IMR-90 (cell line): Measurements from ENCODE around the gene DDX31. TPM values are rescaled to one million over a fixed set of nuclear protein-coding genes. Genes with fewer than 3 reads are reported as not detected.

ENCODE experiments used
- ATAC-seq: fragments of 200-7000 bp; cut with Tn5 transposase; 2 replicates; pipeline ENCODE4 v1.9.1; 2020; ENCODE audit warnings: low read depth, mild to moderate bottlenecking, moderate library complexity
- BruUV-seq: library from RNA; stranded (reverse); fragments of 400-500 nt; replicated peaks from 2 replicates; lab custom pipeline; 2021; lab: Mats Ljungman, UMichigan
- CTCF ChIA-PET: fragments of 300-600 bp; formaldehyde crosslinking; extraction: SDS; loops from one replicate; lab custom pipeline; 2021; ENCODE audit warnings: antibody characterized with exemption; lab: Yijun Ruan, JAX
- POLR2A ChIA-PET: fragments of 300-600 bp; sonication (Branson Sonifier 250); formaldehyde crosslinking; loops from one replicate; lab custom pipeline; 2022; ENCODE audit warnings: antibody characterized with exemption; ENCODE audit not compliant: unreplicated experiment; lab: Charles Lee
- DNase-seq: peaks from one replicate; pipeline ENCODE4 v3.0.0; 2013
- H2AFZ ChIP-seq: replicated peaks from 2 replicates; pipeline ENCODE3; 2013; ENCODE audit warnings: low read length, mild to moderate bottlenecking; ENCODE audit not compliant: poor library complexity
- H2AK5ac ChIP-seq: 2 replicates; pipeline ENCODE4 v1.6.1; 2013; ENCODE audit warnings: low read depth, low read length, inconsistent platforms
- H2AK9ac ChIP-seq: replicated peaks from 2 replicates; pipeline ENCODE3; 2013; ENCODE audit warnings: mild to moderate bottlenecking, low read depth, low read length, moderate library complexity; ENCODE audit not compliant: poor library complexity
- H2BK120ac ChIP-seq: 2 replicates; pipeline ENCODE4 v1.6.1; 2013; ENCODE audit warnings: low read depth, low read length, inconsistent platforms
- H2BK15ac ChIP-seq: 3 replicates; pipeline ENCODE4 v1.6.1; 2013; ENCODE audit warnings: low read depth, low read length, inconsistent platforms
- H2BK20ac ChIP-seq: 2 replicates; pipeline ENCODE4 v1.6.1; 2013; ENCODE audit warnings: low read depth, mild to moderate bottlenecking, inconsistent platforms, low read length, moderate library complexity
- H2BK5ac ChIP-seq: 2 replicates; pipeline ENCODE4 v1.6.1; 2013; ENCODE audit warnings: mild to moderate bottlenecking, low read depth, low read length, inconsistent platforms; ENCODE audit not compliant: poor library complexity, severe bottlenecking
- H3K14ac ChIP-seq: replicated peaks from 2 replicates; pipeline ENCODE4 v1.6.1; 2013; ENCODE audit warnings: low read depth, low read length, inconsistent platforms
- H3K18ac ChIP-seq: 2 replicates; pipeline ENCODE4 v1.6.1; 2013; ENCODE audit warnings: low read depth, low read length, control low read depth
- H3K23ac ChIP-seq: 2 replicates; pipeline ENCODE4 v1.6.1; 2013; ENCODE audit warnings: low read depth, low read length, inconsistent platforms
- H3K27ac ChIP-seq: 2 replicates; pipeline ENCODE4 v1.5.1; 2013; ENCODE audit warnings: mild to moderate bottlenecking, control low read depth, low read length; ENCODE audit not compliant: insufficient read depth
- H3K27me3 ChIP-seq: 2 replicates; pipeline ENCODE4 v1.6.1; 2013; ENCODE audit warnings: low read length; ENCODE audit not compliant: control insufficient read depth, insufficient read depth
- H3K36me3 ChIP-seq: 2 replicates; pipeline ENCODE4 v1.6.1; 2013; ENCODE audit warnings: low read length, mixed read lengths; ENCODE audit not compliant: control insufficient read depth, insufficient read depth
- H3K4ac ChIP-seq: 2 replicates; pipeline ENCODE4 v1.6.1; 2013; ENCODE audit warnings: low read depth, low read length, inconsistent platforms
- H3K4me1 ChIP-seq: 2 replicates; pipeline ENCODE4 v1.6.1; 2013; ENCODE audit warnings: low read length, mixed read lengths; ENCODE audit not compliant: control insufficient read depth, insufficient read depth
- H3K4me2 ChIP-seq: 2 replicates; pipeline ENCODE4 v1.6.1; 2013; ENCODE audit warnings: low read depth, mild to moderate bottlenecking, control low read depth, low read length, moderate library complexity
- H3K4me3 ChIP-seq: 2 replicates; pipeline ENCODE4 v1.5.1; 2013; ENCODE audit warnings: low read depth, mild to moderate bottlenecking, control low read depth, low read length, moderate library complexity; ENCODE audit not compliant: insufficient read depth
- H3K56ac ChIP-seq: 2 replicates; pipeline ENCODE4 v1.6.1; 2013; ENCODE audit warnings: low read length, inconsistent platforms; ENCODE audit not compliant: insufficient read depth; ENCODE audit errors: extremely low read depth
- H3K79me1 ChIP-seq, 2 experiments: 2 replicates each; pipeline ENCODE4 v1.6.1; 2013; ENCODE audit warnings: low read length in 2 of 2, inconsistent platforms in 1 of 2, low read depth in 1 of 2
- H3K9ac ChIP-seq: 2 replicates; pipeline ENCODE4 v1.6.1; 2013; ENCODE audit warnings: low read depth, low read length, control low read depth
- H3K9me1 ChIP-seq: 2 replicates; pipeline ENCODE4 v1.6.1; 2013; ENCODE audit warnings: low read length, inconsistent platforms; ENCODE audit not compliant: insufficient read depth
- H3K9me3 ChIP-seq: 2 replicates; pipeline ENCODE4 v1.6.1; 2013; ENCODE audit warnings: low read length; ENCODE audit not compliant: control insufficient read depth, insufficient read depth
- H4K20me1 ChIP-seq: 2 replicates; pipeline ENCODE4 v1.6.1; 2013; ENCODE audit warnings: low read length, inconsistent platforms; ENCODE audit not compliant: insufficient read depth
- H4K5ac ChIP-seq: 2 replicates; pipeline ENCODE4 v1.6.1; 2013; ENCODE audit warnings: mild to moderate bottlenecking, low read depth, low read length, control low read depth
- H4K8ac ChIP-seq, 2 experiments: 2 replicates each; pipeline ENCODE4 v1.6.1; 2013; ENCODE audit warnings: low read depth in 2 of 2, low read length in 2 of 2, control low read depth in 1 of 2, inconsistent platforms in 1 of 2
- H4K91ac ChIP-seq: 2 replicates; pipeline ENCODE4 v1.6.1; 2013; ENCODE audit warnings: low read depth, low read length, inconsistent platforms; ENCODE audit not compliant: insufficient read depth
- BHLHE40 ChIP-seq: fragments of 150-350 bp; IDR thresholded peaks from 2 replicates; pipeline ENCODE4 v1.6.1; 2016; ENCODE audit warnings: mild to moderate bottlenecking, low read depth, low read length
- CHD1 ChIP-seq: IDR thresholded peaks from 2 replicates; pipeline ENCODE4 v1.6.1; 2012; ENCODE audit warnings: low read depth, low read length, improper control_type of control experiment
- MAFK ChIP-seq: IDR thresholded peaks from 2 replicates; pipeline ENCODE4 v1.6.1; 2012; ENCODE audit warnings: low read depth, low read length, improper control_type of control experiment
- MAZ ChIP-seq: IDR thresholded peaks from 2 replicates; pipeline ENCODE4 v1.6.1; 2012; ENCODE audit warnings: low read depth, mild to moderate bottlenecking, low read length, improper control_type of control experiment, moderate library complexity, borderline replicate concordance
- MXI1 ChIP-seq: IDR thresholded peaks from 2 replicates; pipeline ENCODE4 v1.6.1; 2012; ENCODE audit warnings: low read depth, mild to moderate bottlenecking, low read length, moderate library complexity, borderline replicate concordance
- RAD21 ChIP-seq: IDR thresholded peaks from 2 replicates; pipeline ENCODE4 v1.6.1; 2012; ENCODE audit warnings: low read length, improper control_type of control experiment
- RFX5 ChIP-seq: IDR thresholded peaks from 2 replicates; pipeline ENCODE4 v1.8.0; 2012; ENCODE audit warnings: low read depth, mild to moderate bottlenecking, low read length, moderate library complexity
- SMC3 ChIP-seq: fragments of 150-350 bp; IDR thresholded peaks from 2 replicates; pipeline ENCODE4 v1.6.1; 2016; ENCODE audit warnings: low read depth, mild to moderate bottlenecking, antibody characterized with exemption, low read length, moderate library complexity
- USF2 ChIP-seq: fragments of 150-350 bp; IDR thresholded peaks from 2 replicates; pipeline ENCODE4 v1.6.1; 2017; ENCODE audit warnings: mild to moderate bottlenecking, antibody characterized with exemption, low read length, low read depth
- WGBS, 2 experiments: methylation state at CpG; one replicate each; pipeline versions ENCODE4 v1.1.5 to v1.1.7; 2013; ENCODE audit warnings: missing lambda C conversion rate in 2 of 2; ENCODE audit not compliant: insufficient read length in 1 of 2; ENCODE audit errors: extremely low coverage in 2 of 2; 5-methylcytosine and 5-hydroxymethylcytosine counted together
- dilution Hi-C: fragments of 300-500 bp; cut with HindIII; formaldehyde crosslinking; loops from one replicate; pipeline ENCODE4 v1.14.3; 2018; ENCODE audit warnings: low sequenced_read_pairs; ENCODE audit not compliant: unreplicated experiment
- in situ Hi-C: fragments of 300-500 bp; cut with MboI; formaldehyde crosslinking; loops from 3 replicates; pipeline ENCODE4 v1.14.3; 2019; ENCODE audit warnings: low sequenced_read_pairs, inconsistent platforms, mixed read lengths
- intact Hi-C: fragments of 100-400 bp; cut with micrococcal nuclease; formaldehyde crosslinking; loops from 2 replicates; pipeline ENCODE4 v1.10.0; 2022
- polyA plus RNA-seq, 3 experiments: library from polyadenylated mRNA; depleted of rRNA; stranded (reverse); fragments of >200 nt; gene quantifications; 2 replicates each; pipeline ENCODE4 v1.2.3, GENCODE V29; 2012; ENCODE audit warnings: low replicate concordance in 1 of 3
- total RNA-seq: library from RNA; depleted of rRNA; stranded (reverse); fragments of >200 nt; gene quantifications from 2 replicates; pipeline ENCODE4 v1.2.3, GENCODE V29; 2012
- TF ChIP-seq, protein P1 (sequence below): conservative IDR thresholded peaks from 2 replicates; pipeline ENCODE4 v1.5.1; 2012; ENCODE audit warnings: mild to moderate bottlenecking, low read depth, low read length, improper control_type of control experiment

DDX31 gene
- total and polyA plus RNA-seq, 2 of the 4 experiments (the other 2 are of a cell fraction) = 10.7 to 14.0 TPM

DNA sequence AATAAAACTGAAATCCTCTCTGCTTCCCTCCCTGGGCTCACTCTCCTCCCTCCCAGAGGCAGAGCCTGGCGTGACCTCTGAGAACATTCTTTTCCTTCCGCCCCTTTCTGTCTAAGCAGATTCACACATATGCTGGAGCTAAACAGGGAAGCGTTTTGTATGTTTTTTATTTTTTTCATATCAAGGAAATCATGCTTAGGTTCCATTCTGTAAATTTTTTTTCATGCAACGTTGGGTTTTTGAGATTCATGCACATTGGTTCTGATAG, 107.5 kb downstream of the DDX31 start:
- Histone ChIP-seq H2BK5ac (no peak overlapping the region), H3K4me2 (no peak overlapping the region), H3K4me3 (no peak overlapping the region), H3K9me1 (no peaks in the 10 kb centered on the region), H3K27ac (no peak overlapping the region), H3K18ac (no peak overlapping the region), H3K36me3 (no peaks in the 10 kb centered on the region), H2AK5ac (no peak overlapping the region), H2AFZ (no peak overlapping the region), H3K9ac (no peak overlapping the region), H2BK15ac (no peak overlapping the region), H4K20me1 (no peaks in the 10 kb centered on the region), H3K4ac (no peak overlapping the region), H3K4me1 (no peaks in the 10 kb centered on the region), H4K8ac (no peak overlapping the region), H3K56ac (no peak overlapping the region), H3K79me1 (no peaks in the 10 kb centered on the region), H2AK9ac (no peak overlapping the region), H2BK20ac (no peak overlapping the region), H3K14ac (no peak overlapping the region), H3K27me3 (peaks cover 53% of the 10 kb centered on the region), H4K91ac (no peak overlapping the region), H3K9me3 (no peaks in the 10 kb centered on the region), H4K5ac (no peak overlapping the region), H3K23ac (no peak overlapping the region), H2BK120ac (no peak overlapping the region)
- ATAC-seq = no peak
- TF ChIP-seq RAD21 (no peak), RFX5 (no peak), MXI1 (no peak), MAFK (no peak), BHLHE40 (no peak), SMC3 (no peak), MAZ (no peak), CHD1 (no peak), USF2 (no peak)
- TF ChIP-seq, protein P1, sequence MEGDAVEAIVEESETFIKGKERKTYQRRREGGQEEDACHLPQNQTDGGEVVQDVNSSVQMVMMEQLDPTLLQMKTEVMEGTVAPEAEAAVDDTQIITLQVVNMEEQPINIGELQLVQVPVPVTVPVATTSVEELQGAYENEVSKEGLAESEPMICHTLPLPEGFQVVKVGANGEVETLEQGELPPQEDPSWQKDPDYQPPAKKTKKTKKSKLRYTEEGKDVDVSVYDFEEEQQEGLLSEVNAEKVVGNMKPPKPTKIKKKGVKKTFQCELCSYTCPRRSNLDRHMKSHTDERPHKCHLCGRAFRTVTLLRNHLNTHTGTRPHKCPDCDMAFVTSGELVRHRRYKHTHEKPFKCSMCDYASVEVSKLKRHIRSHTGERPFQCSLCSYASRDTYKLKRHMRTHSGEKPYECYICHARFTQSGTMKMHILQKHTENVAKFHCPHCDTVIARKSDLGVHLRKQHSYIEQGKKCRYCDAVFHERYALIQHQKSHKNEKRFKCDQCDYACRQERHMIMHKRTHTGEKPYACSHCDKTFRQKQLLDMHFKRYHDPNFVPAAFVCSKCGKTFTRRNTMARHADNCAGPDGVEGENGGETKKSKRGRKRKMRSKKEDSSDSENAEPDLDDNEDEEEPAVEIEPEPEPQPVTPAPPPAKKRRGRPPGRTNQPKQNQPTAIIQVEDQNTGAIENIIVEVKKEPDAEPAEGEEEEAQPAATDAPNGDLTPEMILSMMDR = no peak
- intact Hi-C loops = no loop called here
- dilution Hi-C loops = no loop called here
- no TSS peak for BruUV-seq
- ChIA-PET CTCF (interaction anchor here (0.6 kb wide), 1 partner anchor 19 kb away, joined by 4 read pairs; no protein-coding TSS in a partner anchor), POLR2A (no interaction called here)
- DNase-seq = no peak
- WGBS, 2 experiments = no CpG with 5 or more reads among the region's 4 CpGs
- in situ Hi-C loops = no loop called here
